ENCODE measurements around the gene CAMK1D.

DNA sequence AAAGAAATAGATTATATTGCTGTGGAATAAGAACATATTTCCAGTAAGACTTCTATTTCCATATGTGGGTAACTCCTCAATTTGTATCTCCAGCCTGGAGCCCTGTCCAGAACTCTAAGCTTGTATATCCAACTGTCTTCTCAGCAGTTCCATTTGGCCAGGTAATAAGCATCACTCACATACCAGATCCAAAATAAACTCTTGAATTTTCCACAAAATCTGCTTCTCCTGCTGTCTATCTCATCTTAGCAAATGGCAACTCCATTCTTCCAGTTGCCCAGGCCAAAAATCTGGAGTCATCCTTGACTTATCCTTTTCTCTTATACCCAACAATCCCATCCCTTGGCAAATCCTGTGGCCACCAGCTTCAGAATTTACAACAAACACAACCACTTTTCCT is 325.8 kb downstream of the CAMK1D start:
- TF ChIP-seq POLR2AphosphoS5 (IDR thresholded peaks at IDR 0.05): no peak
- TF ChIP-seq POLR2A (IDR thresholded peaks at IDR 0.05): no peak

Measured in breast epithelium (tissue), 3 donors.